HepG2 (cell line): ENCODE results near the gene SEC24B. TPM values are rescaled to one million over a fixed set of nuclear protein-coding genes. Genes with fewer than 3 reads are reported as not detected.

ENCODE experiments used
- ATAC-seq: fragments of 200-7000 bp; cut with Tn5 transposase; 3 replicates; pipeline ENCODE4 v1.9.1; 2020; ENCODE audit warnings: mild to moderate bottlenecking, moderate library complexity
- BruUV-seq: library from RNA; stranded (reverse); fragments of 400-500 nt; replicated peaks from 2 replicates; lab custom pipeline; 2021; lab: Mats Ljungman, UMichigan
- CTCF ChIA-PET: fragments of 300-600 bp; formaldehyde crosslinking; extraction: SDS; loops from one replicate; lab custom pipeline; 2021; ENCODE audit warnings: low total read pairs, inconsistent platforms, low intra/inter-chr PET ratio; lab: Yijun Ruan, JAX
- POLR2A ChIA-PET: fragments of 350-600 bp; sonication (Branson Sonifier 250); formaldehyde crosslinking; loops from one replicate; lab custom pipeline; 2020; ENCODE audit warnings: antibody characterized with exemption, inconsistent platforms; lab: Yijun Ruan, JAX
- DNase-seq: peaks from one replicate; pipeline ENCODE4 v3.0.0-alpha.2; 2015; ENCODE audit warnings: low spot score
- FAIRE-seq: peaks from 3 replicates; lab custom pipeline; 2011; peaks lifted over from hg19 to GRCh38; lab: Jason Lieb, UNC
- H2AFZ ChIP-seq: one replicate; pipeline ENCODE4 v1.6.1; 2011; ENCODE audit warnings: low read length, inconsistent platforms
- H3K27ac ChIP-seq: fragments of 300-600 bp; 3 replicates; pipeline ENCODE4 v1.8.0; 2011; ENCODE audit warnings: mixed run types, mild to moderate bottlenecking, mixed read lengths, low read length, inconsistent platforms; ENCODE audit not compliant: insufficient read depth; ENCODE audit errors: extremely low read length
- H3K27me3 ChIP-seq, 2 experiments: fragments of 200-600 bp in 1 of 2; 2 replicates in 1 of 2; 3 replicates in 1 of 2; pipeline versions ENCODE4 v1.6.0 to v1.8.0; 2011; ENCODE audit warnings: low read length in 2 of 2, mild to moderate bottlenecking in 2 of 2, moderate library complexity in 2 of 2, inconsistent platforms in 1 of 2; ENCODE audit not compliant: insufficient read depth in 2 of 2, control insufficient read depth in 1 of 2
- H3K36me3 ChIP-seq, 2 experiments: fragments of 200-600 bp in 1 of 2; replicated peaks in 1 of 2; 2 replicates in 1 of 2; 3 replicates in 1 of 2; pipeline versions ENCODE4 v1.5.1 to v1.8.0; 2011; ENCODE audit warnings: low read length in 2 of 2, inconsistent platforms in 1 of 2; ENCODE audit not compliant: insufficient read depth in 2 of 2, control insufficient read depth in 1 of 2
- H3K4me1 ChIP-seq: 2 replicates; pipeline ENCODE4 v1.5.1; 2012; ENCODE audit warnings: low read length, inconsistent platforms; ENCODE audit not compliant: insufficient read depth
- H3K4me2 ChIP-seq: 2 replicates; pipeline ENCODE4 v1.6.0; 2011; ENCODE audit warnings: low read depth, low read length, inconsistent platforms
- H3K4me3 ChIP-seq, 3 experiments: fragments of 200-600 bp in 1 of 3; sonication (generic), shearing (Covaris generic) in 1 of 3; replicated peaks in 1 of 3; 2 replicates each; pipeline ENCODE4 v1.5.1; 2011 to 2016; ENCODE audit warnings: low read length in 3 of 3, inconsistent platforms in 2 of 3, low read depth in 2 of 3, mild to moderate bottlenecking in 2 of 3, control low read depth in 1 of 3, mixed read lengths in 1 of 3; ENCODE audit not compliant: insufficient read depth in 1 of 3
- H3K79me2 ChIP-seq: one replicate; pipeline ENCODE4 v1.6.1; 2011; ENCODE audit warnings: low read length, inconsistent platforms; ENCODE audit not compliant: insufficient read depth
- H3K9ac ChIP-seq: 2 replicates; pipeline ENCODE4 v1.6.0; 2011; ENCODE audit warnings: mild to moderate bottlenecking, low read depth, low read length, inconsistent platforms; ENCODE audit not compliant: insufficient read depth
- H3K9me3 ChIP-seq: 2 replicates; pipeline ENCODE4 v1.5.1; 2012; ENCODE audit warnings: mild to moderate bottlenecking, low read length
- H4K20me1 ChIP-seq: 2 replicates; pipeline ENCODE4 v1.6.0; 2011; ENCODE audit warnings: inconsistent platforms, mild to moderate bottlenecking, low read length, moderate library complexity; ENCODE audit not compliant: insufficient read depth
- ARID4A ChIP-seq: sonication (generic); formaldehyde crosslinking; IDR thresholded peaks from 2 replicates; pipeline ENCODE4 v1.5.0; 2020; ENCODE audit warnings: mild to moderate bottlenecking, missing genetic modification reagents, borderline replicate concordance
- ARNT2 ChIP-seq: sonication (generic); formaldehyde crosslinking; IDR thresholded peaks from 2 replicates; pipeline ENCODE4 v1.8.0; 2022; ENCODE audit warnings: mild to moderate bottlenecking, low read depth, missing genetic modification reagents, moderate library complexity
- ASH2L ChIP-seq: fragments of 300-600, 200-600 bp; sonication (generic); IDR thresholded peaks from 2 replicates; pipeline ENCODE4 v1.7.0; 2017; ENCODE audit warnings: low read depth, mild to moderate bottlenecking, moderate library complexity, mixed read lengths, low read length; ENCODE audit not compliant: insufficient read length
- HOXA5 ChIP-seq: sonication (generic); formaldehyde crosslinking; IDR thresholded peaks from 2 replicates; pipeline ENCODE4 v1.4.0; 2020; ENCODE audit warnings: missing genetic modification reagents
- KMT2B ChIP-seq: IDR thresholded peaks from 2 replicates; pipeline ENCODE4 v1.6.1; 2016; ENCODE audit warnings: missing genetic modification reagents, missing compliant biosample characterization
- NKX3-1 ChIP-seq: sonication (generic); formaldehyde crosslinking; IDR thresholded peaks from 2 replicates; pipeline ENCODE4 v1.5.0; 2020; ENCODE audit warnings: missing genetic modification reagents
- SALL1 ChIP-seq: sonication (generic); formaldehyde crosslinking; IDR thresholded peaks from 2 replicates; pipeline ENCODE4 v1.8.0; 2022; ENCODE audit warnings: mild to moderate bottlenecking, missing genetic modification reagents
- SALL2 ChIP-seq: sonication (generic); formaldehyde crosslinking; IDR thresholded peaks from 2 replicates; pipeline ENCODE4 v1.8.1; 2023; ENCODE audit warnings: mild to moderate bottlenecking, missing genetic modification reagents, inconsistent platforms
- SATB2 ChIP-seq: sonication (generic); formaldehyde crosslinking; IDR thresholded peaks from 2 replicates; pipeline ENCODE4 v1.5.0; 2020; ENCODE audit warnings: missing genetic modification reagents
- TAF1 ChIP-seq: sonication (generic); formaldehyde crosslinking; IDR thresholded peaks from 2 replicates; pipeline ENCODE4 v1.4.0; 2020; ENCODE audit warnings: missing genetic modification reagents
- THYN1 ChIP-seq: sonication (generic); formaldehyde crosslinking; IDR thresholded peaks from 2 replicates; pipeline ENCODE4 v1.8.1; 2023; ENCODE audit warnings: low read depth, mild to moderate bottlenecking, moderate library complexity, missing genetic modification reagents, borderline replicate concordance
- ZNF264 ChIP-seq: sonication (generic); formaldehyde crosslinking; IDR thresholded peaks from 2 replicates; pipeline ENCODE4 v1.4.0; 2020; ENCODE audit warnings: missing genetic modification reagents
- ZNF280B ChIP-seq: sonication (generic); formaldehyde crosslinking; IDR thresholded peaks from 2 replicates; pipeline ENCODE4 v1.5.0; 2020; ENCODE audit warnings: missing genetic modification reagents, mild to moderate bottlenecking, borderline replicate concordance
- ZNF414 ChIP-seq: sonication (generic); formaldehyde crosslinking; IDR thresholded peaks from 2 replicates; pipeline ENCODE4 v1.5.0; 2020; ENCODE audit warnings: missing genetic modification reagents
- ZNF816 ChIP-seq: sonication (generic); formaldehyde crosslinking; IDR thresholded peaks from 2 replicates; pipeline ENCODE4 v1.8.0; 2022; ENCODE audit warnings: missing genetic modification reagents, mild to moderate bottlenecking, borderline replicate concordance
- WGBS: methylation state at CpG from one replicate; pipeline ENCODE4 v1.1.6; 2017; ENCODE audit warnings: low lambda C conversion rate; 5-methylcytosine and 5-hydroxymethylcytosine counted together
- in situ Hi-C: cut with HindIII; loops from 2 replicates; pipeline ENCODE4 v1.10.0; 2017; ENCODE audit warnings: low pct_unique_long_range_greater_than_20kb; ENCODE audit not compliant: extremely low pct_ligation_motif_present
- intact Hi-C: fragments of 100-400 bp; cut with micrococcal nuclease; formaldehyde crosslinking; loops from one replicate; pipeline ENCODE4 v1.10.0; 2022; ENCODE audit not compliant: unreplicated experiment
- polyA plus RNA-seq, 8 experiments: library from polyadenylated mRNA; depleted of rRNA in 3 of 8; stranded (reverse) in 7 of 8; unstranded in 1 of 8; fragments of >200 nt; fragmentation: Illumina TruSeq in 4 of 8; extraction: Trizol in 4 of 8; gene quantifications; 2 replicates each; pipeline versions ENCODE4 v1.2.1 to v1.2.3, GENCODE V29; 2011 to 2016; ENCODE audit warnings: low read depth in 4 of 8, missing spikeins in 1 of 8, mixed read lengths in 1 of 8; ENCODE audit not compliant: insufficient read depth in 1 of 8
- total RNA-seq, 5 experiments: library from RNA; depleted of rRNA; stranded (reverse); fragments of >200 nt; fragmentation: Illumina TruSeq; extraction: Trizol; gene quantifications; 2 replicates each; pipeline ENCODE4 v1.2.3, GENCODE V29; 2016; ENCODE audit warnings: low read depth in 1 of 5

The SEC24B gene
- total and polyA plus RNA-seq, 2 of the 13 experiments (the other 11 are each of a cell fraction or from before 2014, with no cell fraction given): 14.6 to 39.0 TPM

- ChIA-PET CTCF (no interaction called here), POLR2A (interaction anchor here (0.6 to 0.8 kb wide), 2 partner anchors 126 to 382 kb away, joined by 3 read pairs; partner anchors contain the start of gene MCUB)
- peak overlapping the region; percentile 83 for H3K4me2 ChIP-seq
- H3K4me1 ChIP-seq: peaks cover 50% of the 10 kb centered on the region
- in situ Hi-C loops (loop anchor here (5.0 to 25.0 kb wide), 2 partner anchors 368 to 753 kb away; partner anchors contain the start of genes CFI and ELOVL6), intact Hi-C loops (loop anchor here (5.0 to 10.0 kb wide), 4 partner anchors 291 to 1081 kb away; partner anchors contain the start of genes CFI and GAR1)
- peak overlapping the region; percentile 84 for H3K9ac ChIP-seq
- BruUV-seq: no TSS peak
- H3K27ac ChIP-seq: peak overlapping the region; percentile 81
- DNase-seq (peak; percentile 18), FAIRE-seq (no peak), ATAC-seq (peak; percentile 63)
- H2AFZ ChIP-seq: no peak overlapping the region
- under 1% methylated on average over 13 of the region's 70 CpGs for WGBS
- H3K79me2 ChIP-seq: peaks cover 57% of the 10 kb centered on the region
- peak overlapping the region; percentile 81 to 93 (median 86) for H3K4me3 ChIP-seq
- peaks cover 24% of the 10 kb centered on the region for H4K20me1 ChIP-seq
- H3K9me3 ChIP-seq: no peaks in the 10 kb centered on the region
- H3K36me3 ChIP-seq: no peaks in the 10 kb centered on the region
- H3K27me3 ChIP-seq: no peaks in the 10 kb centered on the region; a peak in 1 of 5 replicates
- TF ChIP-seq ZNF280B: 0 out of 2 replicates have a peak, but pooled peaks have one; percentile 25
- TF ChIP-seq KMT2B: 0 out of 2 replicates have a peak, but pooled peaks have one; percentile 31
- TF ChIP-seq ZNF816 (CRISPR knock-in tag): no peak
- no peak for TF ChIP-seq SALL2 (CRISPR knock-in tag)
- TF ChIP-seq ZNF264 (CRISPR knock-in tag): peak; percentile 34; the same call in 1 of the 2 replicates
- peak; percentile 44; the same call in 1 of the 2 replicates for TF ChIP-seq SALL1
- TF ChIP-seq ARID4A: peak; percentile 35
- 0 out of 2 replicates have a peak, but pooled peaks have one; percentile 18 for TF ChIP-seq NKX3-1 (CRISPR knock-in tag)
- 0 out of 2 replicates have a peak, but pooled peaks have one; percentile 9 for TF ChIP-seq ARNT2 (CRISPR knock-in tag)
- TF ChIP-seq SATB2: 0 out of 2 replicates have a peak, but pooled peaks have one; percentile 24
- 0 out of 2 replicates have a peak, but pooled peaks have one; percentile 5 for TF ChIP-seq TAF1 (CRISPR knock-in tag)
- TF ChIP-seq THYN1 (CRISPR knock-in tag): no peak
- TF ChIP-seq HOXA5 (CRISPR knock-in tag): 0 out of 2 replicates have a peak, but pooled peaks have one; percentile 23
- 0 out of 2 replicates have a peak, but pooled peaks have one; percentile 14 for TF ChIP-seq ZNF414
- TF ChIP-seq ASH2L: peak; percentile 6
Measured at GRCh38 chr4:109434007-109434971, 674 bp downstream of the SEC24B start.
